Tibial nerve (tissue), 4 donors: ENCODE measurements around the gene TAF11L6.
"Not testable (repeated sequence)": the region's sequence is repeated elsewhere in the genome, so short reads cannot be mapped to it uniquely, and the experiment has no call there.

Experiments
- CTCF ChIP-seq, 5 experiments: fragments of 200-600 bp in 3 of 5; fragments of 450-650 bp in 2 of 5; sonication (generic) in 3 of 5; IDR thresholded peaks; one replicate each; pipeline ENCODE4 v1.5.1; 2016 to 2019; ENCODE audit warnings: antibody characterized with exemption in 5 of 5, mild to moderate bottlenecking in 3 of 5, moderate library complexity in 2 of 5
- EP300 ChIP-seq, 2 donors: sonication (generic); formaldehyde crosslinking; IDR thresholded peaks; one replicate each; pipeline ENCODE4 v1.6.1; 2017; ENCODE audit warnings: antibody characterized with exemption in 2 of 2, mild to moderate bottlenecking in 1 of 2
- POLR2A ChIP-seq, 2 donors: fragments of 450-650 bp; IDR thresholded peaks; one replicate each; pipeline ENCODE4 v1.6.1; 2017; ENCODE audit warnings: antibody characterized with exemption in 2 of 2, mild to moderate bottlenecking in 2 of 2, moderate library complexity in 2 of 2

- not testable (repeated sequence) for TF ChIP-seq CTCF, POLR2A, EP300 (IDR thresholded peaks at IDR 0.05)
Observed at GRCh38 chr5:17528369-17528768, at the start of gene TAF11L6.
